HepG2 (cell line): ENCODE results near the gene CTNNA3. TPM values are rescaled to one million over a fixed set of nuclear protein-coding genes. Genes with fewer than 3 reads are reported as not detected.

Experiments used
- ATAC-seq: fragments of 200-7000 bp; cut with Tn5 transposase; 3 replicates; pipeline ENCODE4 v1.9.1; 2020; ENCODE audit warnings: mild to moderate bottlenecking, moderate library complexity
- BruUV-seq: library from RNA; stranded (reverse); fragments of 400-500 nt; replicated peaks from 2 replicates; lab custom pipeline; 2021; lab: Mats Ljungman, UMichigan
- CTCF ChIA-PET: fragments of 300-600 bp; formaldehyde crosslinking; extraction: SDS; loops from one replicate; lab custom pipeline; 2021; ENCODE audit warnings: low total read pairs, inconsistent platforms, low intra/inter-chr PET ratio; lab: Yijun Ruan, JAX
- POLR2A ChIA-PET: fragments of 350-600 bp; sonication (Branson Sonifier 250); formaldehyde crosslinking; loops from one replicate; lab custom pipeline; 2020; ENCODE audit warnings: antibody characterized with exemption, inconsistent platforms; lab: Yijun Ruan, JAX
- DNase-seq: peaks from one replicate; pipeline ENCODE4 v3.0.0-alpha.2; 2015; ENCODE audit warnings: low spot score
- FAIRE-seq: peaks from 3 replicates; lab custom pipeline; 2011; peaks lifted over from hg19 to GRCh38; lab: Jason Lieb, UNC
- H2AFZ ChIP-seq: one replicate; pipeline ENCODE4 v1.6.1; 2011; ENCODE audit warnings: low read length, inconsistent platforms
- H3K27ac ChIP-seq: fragments of 300-600 bp; 3 replicates; pipeline ENCODE4 v1.8.0; 2011; ENCODE audit warnings: mixed run types, mild to moderate bottlenecking, mixed read lengths, low read length, inconsistent platforms; ENCODE audit not compliant: insufficient read depth; ENCODE audit errors: extremely low read length
- H3K27me3 ChIP-seq, 2 experiments: fragments of 200-600 bp in 1 of 2; 2 replicates in 1 of 2; 3 replicates in 1 of 2; pipeline versions ENCODE4 v1.6.0 to v1.8.0; 2011; ENCODE audit warnings: low read length in 2 of 2, mild to moderate bottlenecking in 2 of 2, moderate library complexity in 2 of 2, inconsistent platforms in 1 of 2; ENCODE audit not compliant: insufficient read depth in 2 of 2, control insufficient read depth in 1 of 2
- H3K36me3 ChIP-seq, 2 experiments: fragments of 200-600 bp in 1 of 2; replicated peaks in 1 of 2; 2 replicates in 1 of 2; 3 replicates in 1 of 2; pipeline versions ENCODE4 v1.5.1 to v1.8.0; 2011; ENCODE audit warnings: low read length in 2 of 2, inconsistent platforms in 1 of 2; ENCODE audit not compliant: insufficient read depth in 2 of 2, control insufficient read depth in 1 of 2
- H3K4me1 ChIP-seq: 2 replicates; pipeline ENCODE4 v1.5.1; 2012; ENCODE audit warnings: low read length, inconsistent platforms; ENCODE audit not compliant: insufficient read depth
- H3K4me2 ChIP-seq: 2 replicates; pipeline ENCODE4 v1.6.0; 2011; ENCODE audit warnings: low read depth, low read length, inconsistent platforms
- H3K4me3 ChIP-seq, 3 experiments: fragments of 200-600 bp in 1 of 3; sonication (generic), shearing (Covaris generic) in 1 of 3; replicated peaks in 1 of 3; 2 replicates each; pipeline ENCODE4 v1.5.1; 2011 to 2016; ENCODE audit warnings: low read length in 3 of 3, inconsistent platforms in 2 of 3, low read depth in 2 of 3, mild to moderate bottlenecking in 2 of 3, control low read depth in 1 of 3, mixed read lengths in 1 of 3; ENCODE audit not compliant: insufficient read depth in 1 of 3
- H3K79me2 ChIP-seq: one replicate; pipeline ENCODE4 v1.6.1; 2011; ENCODE audit warnings: low read length, inconsistent platforms; ENCODE audit not compliant: insufficient read depth
- H3K9ac ChIP-seq: 2 replicates; pipeline ENCODE4 v1.6.0; 2011; ENCODE audit warnings: mild to moderate bottlenecking, low read depth, low read length, inconsistent platforms; ENCODE audit not compliant: insufficient read depth
- H3K9me3 ChIP-seq: 2 replicates; pipeline ENCODE4 v1.5.1; 2012; ENCODE audit warnings: mild to moderate bottlenecking, low read length
- H4K20me1 ChIP-seq: 2 replicates; pipeline ENCODE4 v1.6.0; 2011; ENCODE audit warnings: inconsistent platforms, mild to moderate bottlenecking, low read length, moderate library complexity; ENCODE audit not compliant: insufficient read depth
- CBX5 ChIP-seq: sonication (generic); formaldehyde crosslinking; IDR thresholded peaks from 2 replicates; pipeline ENCODE4 v1.4.0; 2020; ENCODE audit warnings: missing genetic modification reagents, borderline replicate concordance
- CREM ChIP-seq, 2 experiments: sonication (generic) in 1 of 2; formaldehyde crosslinking in 1 of 2; IDR thresholded peaks; 2 replicates each; pipeline versions ENCODE4 v1.4.0 to v1.6.1; 2016 to 2020; ENCODE audit warnings: antibody characterized with exemption in 1 of 2, mild to moderate bottlenecking in 1 of 2, missing genetic modification reagents in 1 of 2
- EHMT2 ChIP-seq: fragments of 200-600 bp; sonication (generic); IDR thresholded peaks from 2 replicates; pipeline ENCODE4 v1.7.0; 2017; ENCODE audit warnings: antibody characterized with exemption, low read depth, low read length, borderline replicate concordance
- MTA1 ChIP-seq: sonication (generic); formaldehyde crosslinking; IDR thresholded peaks from 2 replicates; pipeline ENCODE4 v1.4.0; 2020; ENCODE audit warnings: missing genetic modification reagents, mild to moderate bottlenecking, borderline replicate concordance
- SIN3A ChIP-seq: IDR thresholded peaks from 2 replicates; pipeline ENCODE4 v1.6.1; 2011; ENCODE audit warnings: low read depth, mild to moderate bottlenecking, control low read depth, low read length, borderline replicate concordance
- SP4 ChIP-seq: sonication (generic); formaldehyde crosslinking; IDR thresholded peaks from 2 replicates; pipeline ENCODE4 v1.8.1; 2023; ENCODE audit warnings: mild to moderate bottlenecking, missing genetic modification reagents
- ZNF101 ChIP-seq: sonication (generic); formaldehyde crosslinking; IDR thresholded peaks from 2 replicates; pipeline ENCODE4 v1.4.0; 2020; ENCODE audit warnings: mild to moderate bottlenecking, low read depth, missing genetic modification reagents, borderline replicate concordance
- ZNF17 ChIP-seq: sonication (generic); formaldehyde crosslinking; IDR thresholded peaks from 2 replicates; pipeline ENCODE4 v1.5.0; 2020; ENCODE audit warnings: mild to moderate bottlenecking, missing genetic modification reagents
- ZNF207 ChIP-seq: fragments of 450-650 bp; IDR thresholded peaks from 2 replicates; pipeline ENCODE4 v1.6.1; 2016; ENCODE audit warnings: antibody characterized with exemption, borderline replicate concordance
- ZNF329 ChIP-seq: sonication (generic); formaldehyde crosslinking; IDR thresholded peaks from 2 replicates; pipeline ENCODE4 v1.9.0; 2021; ENCODE audit warnings: low read depth, mild to moderate bottlenecking, missing genetic modification reagents
- ZNF510 ChIP-seq: sonication (generic); formaldehyde crosslinking; IDR thresholded peaks from 2 replicates; pipeline ENCODE4 v1.4.0; 2020; ENCODE audit warnings: low read depth, mild to moderate bottlenecking, missing genetic modification reagents
- ZNF557 ChIP-seq: sonication (generic); formaldehyde crosslinking; IDR thresholded peaks from 2 replicates; pipeline ENCODE4 v1.4.0; 2020; ENCODE audit warnings: missing genetic modification reagents
- ZNF878 ChIP-seq: sonication (generic); formaldehyde crosslinking; IDR thresholded peaks from 2 replicates; pipeline ENCODE4 v1.8.1; 2023; ENCODE audit warnings: mild to moderate bottlenecking, missing genetic modification reagents, moderate library complexity
- WGBS: methylation state at CpG from one replicate; pipeline ENCODE4 v1.1.6; 2017; ENCODE audit warnings: low lambda C conversion rate; 5-methylcytosine and 5-hydroxymethylcytosine counted together
- in situ Hi-C: cut with HindIII; loops from 2 replicates; pipeline ENCODE4 v1.10.0; 2017; ENCODE audit warnings: low pct_unique_long_range_greater_than_20kb; ENCODE audit not compliant: extremely low pct_ligation_motif_present
- intact Hi-C: fragments of 100-400 bp; cut with micrococcal nuclease; formaldehyde crosslinking; loops from one replicate; pipeline ENCODE4 v1.10.0; 2022; ENCODE audit not compliant: unreplicated experiment
- polyA plus RNA-seq, 8 experiments: library from polyadenylated mRNA; depleted of rRNA in 3 of 8; stranded (reverse) in 7 of 8; unstranded in 1 of 8; fragments of >200 nt; fragmentation: Illumina TruSeq in 4 of 8; extraction: Trizol in 4 of 8; gene quantifications; 2 replicates each; pipeline versions ENCODE4 v1.2.1 to v1.2.3, GENCODE V29; 2011 to 2016; ENCODE audit warnings: low read depth in 4 of 8, missing spikeins in 1 of 8, mixed read lengths in 1 of 8; ENCODE audit not compliant: insufficient read depth in 1 of 8
- total RNA-seq, 5 experiments: library from RNA; depleted of rRNA; stranded (reverse); fragments of >200 nt; fragmentation: Illumina TruSeq; extraction: Trizol; gene quantifications; 2 replicates each; pipeline ENCODE4 v1.2.3, GENCODE V29; 2016; ENCODE audit warnings: low read depth in 1 of 5
- TF ChIP-seq, protein P1 (sequence below): sonication (generic); formaldehyde crosslinking; IDR thresholded peaks from 2 replicates; pipeline ENCODE4 v1.4.0; 2020; ENCODE audit warnings: mild to moderate bottlenecking, missing genetic modification reagents

Gene CTNNA3
- total and polyA plus RNA-seq, 2 of the 13 experiments (the other 11 are each of a cell fraction or from before 2014, with no cell fraction given) = not detected

DNA sequence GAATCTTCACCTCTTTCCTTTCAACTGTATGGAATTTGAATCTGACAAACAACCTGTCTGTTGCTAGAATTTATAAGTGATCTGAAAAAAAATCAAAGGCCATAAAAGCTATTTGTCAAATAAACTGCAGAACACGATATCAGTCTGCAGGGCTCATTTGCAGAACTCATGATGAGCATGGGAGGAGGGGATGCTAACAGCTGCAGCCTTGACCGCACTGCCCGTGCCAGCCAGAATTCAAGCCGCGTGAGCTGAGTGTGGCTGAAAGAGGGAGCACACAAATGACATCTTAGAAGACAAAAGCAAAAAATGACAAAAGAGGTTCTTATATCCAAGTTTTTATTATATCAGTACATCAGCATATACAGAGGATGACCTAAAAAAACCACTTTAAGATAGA is 754.5 kb downstream of the CTNNA3 start (continued):
- TF ChIP-seq, protein P1, sequence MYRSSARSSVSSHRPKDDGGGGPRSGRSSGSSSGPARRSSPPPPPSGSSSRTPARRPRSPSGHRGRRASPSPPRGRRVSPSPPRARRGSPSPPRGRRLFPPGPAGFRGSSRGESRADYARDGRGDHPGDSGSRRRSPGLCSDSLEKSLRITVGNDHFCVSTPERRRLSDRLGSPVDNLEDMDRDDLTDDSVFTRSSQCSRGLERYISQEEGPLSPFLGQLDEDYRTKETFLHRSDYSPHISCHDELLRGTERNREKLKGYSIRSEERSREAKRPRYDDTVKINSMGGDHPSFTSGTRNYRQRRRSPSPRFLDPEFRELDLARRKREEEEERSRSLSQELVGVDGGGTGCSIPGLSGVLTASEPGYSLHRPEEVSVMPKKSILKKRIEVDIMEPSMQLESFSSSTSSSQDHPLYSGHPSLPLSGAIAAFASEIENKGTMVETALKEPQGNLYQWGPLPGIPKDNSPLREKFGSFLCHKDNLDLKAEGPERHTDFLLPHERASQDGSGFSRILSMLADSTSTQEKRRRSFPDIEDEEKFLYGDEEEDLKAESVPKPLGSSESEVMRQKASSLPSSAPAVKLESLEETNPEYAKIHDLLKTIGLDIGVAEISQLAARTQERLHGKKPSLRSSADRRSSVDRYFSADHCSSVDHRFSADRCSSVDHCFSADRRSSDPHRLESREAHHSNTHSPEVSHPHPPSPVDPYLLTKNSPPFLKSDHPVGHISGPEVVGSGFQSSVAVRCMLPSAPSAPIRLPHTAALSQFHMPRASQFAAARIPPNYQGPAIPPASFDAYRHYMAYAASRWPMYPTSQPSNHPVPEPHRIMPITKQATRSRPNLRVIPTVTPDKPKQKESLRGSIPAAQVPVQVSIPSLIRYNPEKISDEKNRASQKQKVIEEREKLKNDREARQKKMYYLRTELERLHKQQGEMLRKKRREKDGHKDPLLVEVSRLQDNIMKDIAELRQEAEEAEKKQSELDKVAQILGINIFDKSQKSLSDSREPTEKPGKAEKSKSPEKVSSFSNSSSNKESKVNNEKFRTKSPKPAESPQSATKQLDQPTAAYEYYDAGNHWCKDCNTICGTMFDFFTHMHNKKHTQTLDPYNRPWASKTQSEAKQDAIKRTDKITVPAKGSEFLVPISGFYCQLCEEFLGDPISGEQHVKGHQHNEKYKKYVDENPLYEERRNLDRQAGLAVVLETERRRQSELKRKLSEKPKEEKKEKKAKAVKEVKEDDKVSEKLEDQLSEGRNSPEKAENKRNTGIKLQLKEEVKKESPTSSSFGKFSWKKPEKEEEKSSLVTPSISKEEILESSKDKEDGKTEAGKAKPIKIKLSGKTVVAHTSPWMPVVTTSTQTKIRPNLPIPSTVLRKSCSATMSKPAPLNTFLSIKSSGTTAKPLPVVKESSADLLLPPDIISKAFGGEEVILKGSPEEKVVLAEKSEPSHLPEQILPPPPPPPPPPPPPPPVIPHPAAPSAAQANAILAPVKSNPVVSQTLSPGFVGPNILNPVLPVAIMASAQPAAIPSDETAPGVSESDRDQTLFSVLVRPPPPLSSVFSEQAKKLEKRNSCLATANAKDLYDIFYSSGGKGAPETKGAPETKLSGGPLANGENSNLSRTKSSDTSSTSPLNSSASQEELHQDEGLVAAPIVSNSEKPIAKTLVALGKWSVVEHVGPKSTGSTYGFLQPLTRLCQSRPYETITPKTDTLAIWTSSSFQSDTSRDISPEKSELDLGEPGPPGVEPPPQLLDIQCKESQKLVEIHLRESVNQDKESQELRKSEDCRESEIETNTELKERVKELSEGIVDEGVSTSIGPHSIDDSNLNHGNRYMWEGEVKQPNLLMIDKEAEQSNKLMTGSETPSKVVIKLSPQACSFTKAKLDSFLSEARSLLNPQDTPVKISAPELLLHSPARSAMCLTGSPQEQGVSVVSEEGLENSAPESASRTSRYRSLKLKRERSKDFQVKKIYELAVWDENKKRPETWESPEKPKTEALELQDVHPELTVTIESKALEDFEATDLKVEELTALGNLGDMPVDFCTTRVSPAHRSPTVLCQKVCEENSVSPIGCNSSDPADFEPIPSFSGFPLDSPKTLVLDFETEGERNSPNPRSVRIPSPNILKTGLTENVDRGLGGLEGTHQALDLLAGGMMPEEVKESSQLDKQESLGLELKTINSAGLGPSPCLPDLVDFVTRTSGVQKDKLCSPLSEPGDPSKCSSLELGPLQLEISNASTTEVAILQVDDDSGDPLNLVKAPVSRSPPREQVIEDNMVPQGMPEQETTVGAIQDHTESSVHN = no peak
- TF ChIP-seq ZNF878 (CRISPR knock-in tag) = no peak
- no peak for TF ChIP-seq ZNF329 (CRISPR knock-in tag)
- TF ChIP-seq ZNF207 = no peak
- TF ChIP-seq MTA1 = no peak

DNA sequence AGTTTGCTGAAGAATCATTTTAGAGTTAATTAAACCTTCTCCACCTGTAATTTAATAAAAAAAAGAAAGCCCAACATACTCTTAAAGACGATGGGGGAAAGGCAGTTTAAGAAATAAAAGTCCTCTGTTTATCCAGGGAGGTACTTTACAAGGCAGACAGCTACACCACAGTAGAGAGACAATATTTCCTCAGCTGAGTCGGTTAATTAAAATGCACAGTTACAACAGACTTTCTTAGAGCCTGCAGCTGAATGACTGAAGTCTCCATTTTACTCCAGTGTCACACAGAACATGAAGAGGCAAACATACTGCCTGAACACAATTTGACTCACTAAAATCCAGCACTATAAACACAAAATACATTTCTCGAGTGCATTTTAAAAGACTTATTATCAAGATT is 755.0 kb downstream of the CTNNA3 start:
- H3K27ac ChIP-seq = no peak overlapping the region
- FAIRE-seq (no peak), ATAC-seq (no peak), DNase-seq (no peak)
- H3K4me2 ChIP-seq = no peak overlapping the region
- H3K4me1 ChIP-seq = no peaks in the 10 kb centered on the region
- 0% methylated on average over 3 of the region's 3 CpGs for WGBS
- no peak for TF ChIP-seq EHMT2
- TF ChIP-seq SIN3A = no peak
- TF ChIP-seq ZNF17 (CRISPR knock-in tag) = no peak
- no peak for TF ChIP-seq SP4 (CRISPR knock-in tag)
- TF ChIP-seq CBX5 (CRISPR knock-in tag) = no peak
- TF ChIP-seq CREM (IDR thresholded peaks at IDR 0.05) = no peak
- TF ChIP-seq CREM (CRISPR knock-in tag; IDR thresholded peaks at IDR 0.05) = no peak
- TF ChIP-seq ZNF101 = no peak
- no peak for TF ChIP-seq ZNF557
- no peak for TF ChIP-seq ZNF510 (CRISPR knock-in tag)
- no peaks in the 10 kb centered on the region for H3K9me3 ChIP-seq
- H3K79me2 ChIP-seq = no peaks in the 10 kb centered on the region
- no peak overlapping the region for H3K4me3 ChIP-seq
- H3K27me3 ChIP-seq = no peaks in the 10 kb centered on the region
- in situ Hi-C loops = no loop called here
- CTCF ChIA-PET = no interaction called here
- intact Hi-C loops = no loop called here
- H3K36me3 ChIP-seq = no peaks in the 10 kb centered on the region
- no peak overlapping the region for H2AFZ ChIP-seq
- POLR2A ChIA-PET = no interaction called here
- no TSS peak for BruUV-seq
- no peak overlapping the region for H3K9ac ChIP-seq
- H4K20me1 ChIP-seq = no peaks in the 10 kb centered on the region
